ENCODE results near the gene TFF1.

Gene TFF1

DNA sequence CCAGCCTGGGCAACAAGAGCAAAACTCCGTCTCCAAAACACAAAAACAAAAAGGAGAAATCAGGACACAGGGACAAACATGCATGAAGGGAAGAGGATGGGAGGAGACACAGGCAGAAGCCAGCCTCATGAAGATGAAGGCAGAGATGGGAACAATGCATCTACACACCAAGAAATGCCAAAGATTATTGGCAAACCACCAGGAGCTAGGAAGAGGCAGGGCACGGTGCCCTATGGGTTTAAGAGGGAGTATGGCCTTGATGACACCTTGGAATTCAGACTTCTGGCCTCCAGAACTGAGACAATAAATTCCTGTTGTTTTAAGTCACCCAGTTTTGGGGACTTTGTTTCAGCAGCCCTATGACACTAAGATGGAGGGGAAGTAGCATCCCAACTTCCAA lies 24.4 kb upstream of the TFF1 start:
- H3K27me3 ChIP-seq (ENCODE audit: insufficient read depth, low read length, poor library complexity, severe bottlenecking): no peaks in the 10 kb centered on the region
- H2AFZ ChIP-seq (ENCODE audit: low read length): no peak overlapping the region
- no peaks in the 10 kb centered on the region for H3K79me2 ChIP-seq (ENCODE audit: insufficient read depth, low read length)
- H3F3A ChIP-seq (ENCODE audit: low read depth): no peaks in the 10 kb centered on the region
- no peaks in the 10 kb centered on the region for H3K9me2 ChIP-seq (replicated peaks; ENCODE audit: low read depth, low read length)
- no peak overlapping the region for H3K4me2 ChIP-seq (ENCODE audit: low read depth, low read length, poor library complexity, severe bottlenecking)
- H3K36me3 ChIP-seq (ENCODE audit: insufficient read depth, low read length): no peaks in the 10 kb centered on the region
- H3K4me3 ChIP-seq (ENCODE audit: low read length, poor library complexity, severe bottlenecking): no peak overlapping the region
- peaks cover 49% of the 10 kb centered on the region for H3K4me1 ChIP-seq (ENCODE audit: insufficient read depth, low read length, poor library complexity, severe bottlenecking)
- no peaks in the 10 kb centered on the region for H4K20me1 ChIP-seq (ENCODE audit: insufficient read depth, low read length, poor library complexity, severe bottlenecking)
- no peaks in the 10 kb centered on the region for H3K9me3 ChIP-seq (ENCODE audit: insufficient read depth, low read depth, low read length)
- H3K9ac ChIP-seq (ENCODE audit: low read depth, low read length, poor library complexity, severe bottlenecking): no peak overlapping the region
- TF ChIP-seq EZH2phosphoT487 (IDR thresholded peaks at IDR 0.05; ENCODE audit: borderline replicate concordance) (no peak), CTCF (conservative IDR thresholded peaks at IDR 0.05; ENCODE audit: low read length) (no peak)

GRCh38 chr21:42390193-42390592 lies 23.9 kb upstream of the TFF1 start:
- H3K4me2 ChIP-seq (ENCODE audit: low read depth, low read length, poor library complexity, severe bottlenecking): peak overlapping the region; percentile 57
- no peaks in the 10 kb centered on the region for H3K36me3 ChIP-seq (ENCODE audit: insufficient read depth, low read length)
- H3K9me3 ChIP-seq (ENCODE audit: insufficient read depth, low read depth, low read length): no peaks in the 10 kb centered on the region
- H2AFZ ChIP-seq (ENCODE audit: low read length): 0 out of 2 replicates have a peak overlapping the region, but pooled peaks have one; percentile 58
- H4K20me1 ChIP-seq (ENCODE audit: insufficient read depth, low read length, poor library complexity, severe bottlenecking): no peaks in the 10 kb centered on the region
- no peak for TF ChIP-seq EZH2phosphoT487 (IDR thresholded peaks at IDR 0.05; ENCODE audit: borderline replicate concordance)
- TF ChIP-seq CTCF (conservative IDR thresholded peaks at IDR 0.05; ENCODE audit: low read length): no peak
- H3K79me2 ChIP-seq (ENCODE audit: insufficient read depth, low read length): no peaks in the 10 kb centered on the region
- peak overlapping the region; percentile 4 for H3K4me3 ChIP-seq (ENCODE audit: low read length, poor library complexity, severe bottlenecking)
- H3K4me1 ChIP-seq (ENCODE audit: insufficient read depth, low read length, poor library complexity, severe bottlenecking): peaks cover 54% of the 10 kb centered on the region
- no peaks in the 10 kb centered on the region for H3F3A ChIP-seq (ENCODE audit: low read depth)
- H3K9me2 ChIP-seq (replicated peaks; ENCODE audit: low read depth, low read length): no peaks in the 10 kb centered on the region
- peak overlapping the region; percentile 13 for H3K9ac ChIP-seq (ENCODE audit: low read depth, low read length, poor library complexity, severe bottlenecking)
- no peaks in the 10 kb centered on the region for H3K27me3 ChIP-seq (ENCODE audit: insufficient read depth, low read length, poor library complexity, severe bottlenecking)

- H3K9me2 ChIP-seq (replicated peaks; ENCODE audit: low read depth, low read length): no peaks in the 10 kb centered on the region
- H3K4me1 ChIP-seq (ENCODE audit: insufficient read depth, low read length, poor library complexity, severe bottlenecking): peaks cover 60% of the 10 kb centered on the region
- peak overlapping the region; percentile 57 for H3K4me2 ChIP-seq (ENCODE audit: low read depth, low read length, poor library complexity, severe bottlenecking)
- H3K4me3 ChIP-seq (ENCODE audit: low read length, poor library complexity, severe bottlenecking): peak overlapping the region; percentile 4
- peak overlapping the region; percentile 58; the same call in 1 of the 2 replicates for H2AFZ ChIP-seq (ENCODE audit: low read length)
- H4K20me1 ChIP-seq (ENCODE audit: insufficient read depth, low read length, poor library complexity, severe bottlenecking): no peaks in the 10 kb centered on the region
- H3F3A ChIP-seq (ENCODE audit: low read depth): no peaks in the 10 kb centered on the region
- H3K9me3 ChIP-seq (ENCODE audit: insufficient read depth, low read depth, low read length): no peaks in the 10 kb centered on the region
- H3K79me2 ChIP-seq (ENCODE audit: insufficient read depth, low read length): no peaks in the 10 kb centered on the region
- no peak for TF ChIP-seq CTCF (conservative IDR thresholded peaks at IDR 0.05; ENCODE audit: low read length)
- TF ChIP-seq EZH2phosphoT487 (IDR thresholded peaks at IDR 0.05; ENCODE audit: borderline replicate concordance): no peak
- H3K9ac ChIP-seq (ENCODE audit: low read depth, low read length, poor library complexity, severe bottlenecking): peak overlapping the region; percentile 13
- no peaks in the 10 kb centered on the region for H3K27me3 ChIP-seq (ENCODE audit: insufficient read depth, low read length, poor library complexity, severe bottlenecking)
- H3K36me3 ChIP-seq (ENCODE audit: insufficient read depth, low read length): no peaks in the 10 kb centered on the region
Observed at GRCh38 chr21:42389449-42389835, 23.1 kb upstream of the TFF1 start.

Data from Loucy (cell line).